ENCODE data around the gene GPR132. TPM values are rescaled to one million over a fixed set of nuclear protein-coding genes. Genes with fewer than 3 reads are reported as not detected.

Gene GPR132
- total RNA-seq, 1 experiment from 2014 or later = not detected

Other genes starting within 250 kb of the GPR132 start
- gene CEP170B, start 200.2 kb downstream of the GPR132 start, total RNA-seq (2014; rRNA removed; shearing (Covaris generic)) = 5.9 and 9.3 TPM in 2 replicates
- gene PLD4, start 140.6 kb downstream of the GPR132 start, total RNA-seq (2014; rRNA removed; shearing (Covaris generic)) = not detected in 2 replicates
- 4.3 and 8.9 TPM in 2 replicates for gene AHNAK2, start 87.1 kb downstream of the GPR132 start, total RNA-seq (2014; rRNA removed; shearing (Covaris generic))
- 3.6 and 3.8 TPM in 2 replicates for gene CLBA1, start 79.6 kb downstream of the GPR132 start, total RNA-seq (2014; rRNA removed; shearing (Covaris generic))
- 63.2 and 83.6 TPM in 2 replicates for gene CDCA4, start 44.3 kb downstream of the GPR132 start, total RNA-seq (2014; rRNA removed; shearing (Covaris generic))
- gene JAG2, start 103.3 kb upstream of the GPR132 start, total RNA-seq (2014; rRNA removed; shearing (Covaris generic)) = 125 and 160 TPM in 2 replicates
- 31.8 and 41.3 TPM in 2 replicates for gene NUDT14, start 115.9 kb upstream of the GPR132 start, total RNA-seq (2014; rRNA removed; shearing (Covaris generic))
- 80.3 and 80.5 TPM in 2 replicates for gene BTBD6, start 183.1 kb upstream of the GPR132 start, total RNA-seq (2014; rRNA removed; shearing (Covaris generic))
- 29.9 and 35.8 TPM in 2 replicates for gene BRF1, start 235.6 kb upstream of the GPR132 start, total RNA-seq (2014; rRNA removed; shearing (Covaris generic))
- 17.1 and 27.3 TPM in 2 replicates for gene PACS2, start 249.3 kb upstream of the GPR132 start, total RNA-seq (2014; rRNA removed; shearing (Covaris generic))